ENCODE results near the gene SMTN.
A peak's percentile ranks its signal among the peaks of the same experiment; 100 is the strongest.
"Not testable (repeated sequence)": the region's sequence is repeated elsewhere in the genome, so short reads cannot be mapped to it uniquely, and the experiment has no call there.

Gene SMTN

DNA sequence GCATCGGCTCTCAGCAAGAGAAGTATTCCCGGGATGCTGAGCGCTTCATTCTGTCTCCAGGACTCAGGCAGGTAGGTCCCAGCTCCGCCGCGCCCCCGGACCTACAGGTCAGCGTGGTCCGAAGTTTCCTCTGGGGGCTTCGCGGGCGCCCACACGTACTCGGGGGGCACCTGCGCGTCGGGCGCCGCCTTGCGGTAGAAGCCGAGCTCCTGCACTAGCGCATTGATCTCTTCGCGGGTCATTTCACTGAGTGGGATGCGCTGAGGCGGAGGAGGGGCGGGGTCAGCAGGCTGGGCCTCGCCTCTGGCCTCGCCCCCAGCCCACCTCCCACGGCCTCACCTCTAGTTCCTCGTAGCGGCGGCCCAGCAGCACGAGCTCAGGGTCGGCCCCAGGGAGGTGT, 23.8 kb downstream of the SMTN start:
- DNase-seq (ENCODE audit: low read depth), result no peak

DNA sequence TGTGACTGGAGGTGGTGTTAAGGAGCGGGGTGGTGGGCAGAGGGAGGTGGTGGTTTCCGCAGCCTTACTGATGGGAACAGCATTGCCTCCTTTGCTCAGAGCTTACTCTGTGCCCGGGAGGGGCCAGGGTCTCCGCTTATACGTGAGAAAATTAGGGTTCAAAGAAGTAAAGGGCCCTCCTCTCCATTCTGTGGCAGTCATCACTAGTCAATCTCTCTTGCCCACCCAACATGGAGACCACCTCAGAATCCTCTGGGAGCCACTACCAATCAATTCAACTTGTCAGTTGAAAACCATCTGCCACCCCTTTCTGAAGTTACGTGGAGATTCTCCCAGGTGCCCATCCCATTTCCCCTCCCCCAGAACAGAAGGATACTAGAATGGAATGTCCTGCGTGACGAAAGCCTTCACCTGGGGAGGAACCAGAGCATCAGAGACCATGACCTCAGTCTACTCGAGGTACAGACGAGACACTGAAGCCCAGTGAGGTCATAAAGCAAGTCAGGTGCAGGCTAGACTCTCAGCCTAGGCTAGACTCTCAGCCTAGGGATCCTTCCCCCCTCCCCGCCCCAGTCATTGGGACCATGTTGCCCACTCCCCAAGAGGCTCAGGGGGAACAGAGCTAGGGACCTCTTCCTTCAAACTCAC, 24.3 kb downstream of the SMTN start:
- no peak for DNase-seq (ENCODE audit: low read depth)

DNA sequence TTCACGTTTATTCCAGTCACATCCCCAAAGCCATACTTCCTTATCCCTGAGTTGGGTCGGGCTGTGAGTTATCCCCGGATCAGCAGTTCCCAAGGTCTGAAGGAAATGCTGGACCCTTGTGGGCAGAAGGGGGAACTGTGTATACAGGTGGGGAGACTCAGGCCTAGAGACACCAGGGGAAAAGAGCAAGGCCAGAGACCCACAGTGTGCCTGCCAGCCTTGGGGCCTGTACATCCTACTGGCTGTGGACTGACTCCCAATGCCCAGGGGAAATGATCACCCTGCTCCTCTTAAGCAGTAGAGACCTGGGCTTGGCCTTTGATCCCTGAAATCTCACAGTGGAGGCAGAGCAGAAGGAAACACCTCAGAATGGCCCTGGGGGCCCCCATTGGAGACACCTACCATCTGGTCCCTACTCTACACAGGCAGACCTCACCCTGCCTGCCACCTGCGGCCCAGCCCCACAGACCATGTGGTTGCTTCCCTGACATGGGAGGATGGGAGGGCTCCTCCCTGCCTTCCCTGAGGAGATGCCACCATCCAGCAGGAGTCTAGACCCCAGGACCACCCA, 25.0 kb downstream of the SMTN start:
- DNase-seq (ENCODE audit: low read depth), result no peak

DNA sequence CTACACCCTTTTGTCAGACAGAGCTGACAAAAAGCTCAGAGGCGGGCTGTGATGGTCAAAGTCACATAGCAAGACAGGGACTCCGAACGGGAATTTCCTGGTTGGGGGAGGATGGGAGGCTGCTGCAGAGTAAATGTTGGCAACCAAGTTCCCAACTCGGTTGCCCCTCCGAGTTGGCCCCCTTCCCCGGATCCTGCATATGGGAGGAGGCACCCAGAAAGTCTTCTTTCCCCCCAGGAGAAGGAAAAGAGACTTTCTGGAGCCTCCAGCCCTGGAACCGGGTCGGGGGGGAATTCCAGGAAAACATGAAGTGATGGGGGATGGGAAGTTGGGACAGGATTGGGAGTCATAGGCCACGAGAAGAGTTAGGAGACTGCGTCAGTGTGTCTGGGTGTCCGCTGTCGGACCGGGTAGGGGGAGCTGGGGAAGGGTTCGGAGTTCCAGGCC, 25.6 kb downstream of the SMTN start:
- DNase-seq (ENCODE audit: low read depth), result no peak

DNA sequence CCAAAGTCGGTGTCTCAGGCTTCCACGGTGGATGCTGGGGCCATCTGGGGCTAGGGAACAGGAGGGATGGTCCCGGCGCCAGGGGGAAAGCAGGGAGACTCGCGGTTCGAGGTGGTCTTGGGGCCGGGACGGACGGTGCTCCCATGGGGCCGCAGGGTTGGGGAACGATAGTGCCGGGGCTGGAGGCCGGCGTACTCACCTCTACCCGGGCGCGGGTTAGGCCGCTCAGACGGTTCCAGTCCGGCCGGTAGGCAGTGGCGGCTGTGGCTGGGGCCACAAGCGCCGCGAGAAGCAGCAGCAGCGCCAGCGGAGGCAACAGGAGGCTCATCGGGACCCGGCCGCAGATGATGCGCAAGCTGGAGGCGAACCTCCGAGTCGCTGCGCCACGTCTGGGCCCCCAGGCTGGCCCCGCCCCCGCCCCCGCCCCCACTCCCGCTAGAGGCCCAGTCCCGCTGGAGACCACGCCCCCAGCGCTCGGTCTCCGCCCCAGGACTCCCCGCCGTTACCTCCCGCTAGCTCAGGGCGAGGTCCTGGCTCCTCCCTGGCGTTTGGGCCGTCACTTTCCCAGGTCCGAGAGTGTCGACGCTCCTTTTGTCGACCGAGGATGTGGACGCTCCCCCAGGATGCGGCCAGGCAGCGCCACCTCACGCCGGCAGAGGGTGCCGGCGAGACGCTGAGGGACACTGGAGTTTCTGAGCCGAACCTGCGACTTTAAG, 26.2 kb downstream of the SMTN start, which contains the start of gene SELENOM:
SELENOM (minus strand) TSS at position 391 of the 716 bp plus-strand sequence; CDS start at position 328, 63 bp downstream.
- DNase-seq (ENCODE audit: low read depth), result peak; percentile 88

DNA sequence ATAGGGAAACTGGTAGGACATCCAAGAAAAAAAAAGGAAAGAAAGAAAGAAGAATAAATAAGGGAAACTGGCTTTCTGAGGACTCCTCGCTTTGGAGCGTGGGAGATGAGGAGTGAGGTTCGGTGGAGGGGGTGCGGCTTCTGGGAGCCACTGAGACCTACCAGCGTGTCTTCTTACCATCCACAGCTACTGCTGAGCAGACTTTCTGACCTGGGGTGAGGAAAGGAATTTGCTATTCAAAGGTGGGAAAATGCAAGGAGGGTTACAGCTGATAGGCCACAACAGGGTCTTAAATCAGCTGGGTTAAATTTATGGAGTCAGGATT, 26.7 kb downstream of the SMTN start:
- no peak for DNase-seq (ENCODE audit: low read depth)

DNA sequence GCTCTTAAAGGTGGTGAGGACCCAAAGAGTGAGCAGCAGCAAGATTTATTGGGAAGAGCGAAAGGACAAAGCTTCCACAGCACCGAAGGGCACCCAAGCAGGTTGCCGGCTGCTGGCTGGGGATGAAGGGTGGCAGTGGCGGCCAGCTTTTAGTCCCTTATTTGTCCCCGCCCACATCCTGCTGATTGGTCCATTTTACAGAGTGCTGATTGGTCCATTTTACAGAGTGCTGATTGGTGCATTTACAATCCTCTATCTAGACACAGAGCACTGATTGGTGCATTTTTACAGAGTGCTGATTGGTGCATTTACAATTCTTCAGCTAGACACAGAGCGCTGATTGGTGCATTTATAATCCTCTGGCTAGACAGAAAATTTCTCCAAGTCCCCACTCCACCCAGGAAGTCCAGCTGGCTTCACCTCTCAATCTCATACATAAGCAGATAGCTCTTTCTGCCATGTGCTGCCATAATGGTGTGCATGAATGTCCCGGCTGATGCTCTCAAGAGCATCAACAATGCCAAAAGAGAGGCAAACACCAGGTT, 31.5 kb downstream of the SMTN start:
- not testable (repeated sequence) for DNase-seq (ENCODE audit: low read depth)

DNA sequence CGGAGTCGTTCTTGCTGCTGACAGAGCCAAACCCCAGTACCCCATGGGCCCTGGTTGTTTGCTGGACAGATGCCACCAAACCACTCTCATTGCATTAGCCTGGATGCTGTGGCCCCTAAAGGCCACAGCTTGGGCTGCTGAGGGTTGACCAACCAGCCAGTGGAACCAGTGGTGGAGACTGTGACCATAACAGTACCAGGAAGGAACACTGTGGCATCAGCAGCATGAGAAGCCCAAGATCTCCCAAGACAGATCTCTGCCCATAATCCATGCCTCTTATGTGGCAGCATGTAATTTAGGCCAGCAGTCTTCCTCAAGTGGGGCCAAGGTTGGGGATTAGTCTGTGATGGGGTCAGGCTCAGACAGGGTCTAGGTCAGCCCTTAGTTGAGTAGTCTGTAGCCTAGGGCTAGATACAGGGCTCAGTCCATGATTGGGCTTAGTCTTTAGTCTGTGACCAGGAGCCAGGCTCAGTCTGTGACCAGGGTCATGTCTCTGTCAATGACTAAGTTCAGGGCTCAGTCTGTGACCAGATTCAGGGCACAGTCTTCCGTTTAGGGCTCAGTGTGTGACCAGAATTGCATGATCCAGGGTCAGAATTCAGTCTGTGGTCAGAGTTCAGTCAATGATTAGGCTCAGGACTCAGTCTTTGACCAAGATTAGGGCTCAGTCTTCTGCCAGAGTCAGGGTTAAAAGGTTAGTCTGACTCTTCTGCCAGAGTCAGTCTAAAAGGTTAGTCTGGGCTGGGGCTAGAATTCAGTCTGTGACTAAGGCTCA, 37.1 kb downstream of the SMTN start:
- no peak for DNase-seq (ENCODE audit: low read depth)

DNA sequence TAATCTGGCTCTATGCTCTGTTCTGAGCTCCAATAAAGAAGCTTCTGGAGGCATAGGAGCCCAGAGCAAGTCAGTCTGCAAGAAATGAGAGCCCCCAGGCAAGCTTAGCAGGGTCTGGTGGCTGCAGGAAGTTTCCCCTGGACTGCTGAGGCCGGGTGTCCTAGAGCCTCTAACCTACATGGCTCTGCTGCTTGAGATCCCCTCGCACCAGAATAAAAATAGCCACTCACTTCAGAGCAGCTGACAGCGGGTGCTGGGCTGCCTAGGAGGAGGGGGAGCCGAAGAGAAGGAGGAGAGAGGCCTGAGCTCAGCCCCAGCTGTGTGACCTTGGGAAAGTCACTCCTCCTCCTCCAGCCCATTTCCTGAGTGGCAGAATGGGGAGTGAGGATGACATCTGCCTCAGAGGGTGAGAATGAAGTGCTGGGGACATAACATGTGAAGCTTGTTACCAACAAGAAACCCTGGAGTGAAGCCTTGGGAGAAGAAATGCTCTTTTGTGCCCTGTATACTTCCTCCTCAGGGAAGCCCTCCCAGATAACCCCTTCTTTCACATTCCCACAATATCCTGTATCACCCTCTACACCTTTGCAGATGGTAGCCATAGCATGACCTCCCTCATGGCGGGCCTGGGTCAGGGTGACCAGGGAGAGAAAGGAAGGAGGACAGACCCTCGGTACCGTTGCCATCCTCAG, 38.1 kb downstream of the SMTN start:
- no peak for DNase-seq (ENCODE audit: low read depth)

DNA sequence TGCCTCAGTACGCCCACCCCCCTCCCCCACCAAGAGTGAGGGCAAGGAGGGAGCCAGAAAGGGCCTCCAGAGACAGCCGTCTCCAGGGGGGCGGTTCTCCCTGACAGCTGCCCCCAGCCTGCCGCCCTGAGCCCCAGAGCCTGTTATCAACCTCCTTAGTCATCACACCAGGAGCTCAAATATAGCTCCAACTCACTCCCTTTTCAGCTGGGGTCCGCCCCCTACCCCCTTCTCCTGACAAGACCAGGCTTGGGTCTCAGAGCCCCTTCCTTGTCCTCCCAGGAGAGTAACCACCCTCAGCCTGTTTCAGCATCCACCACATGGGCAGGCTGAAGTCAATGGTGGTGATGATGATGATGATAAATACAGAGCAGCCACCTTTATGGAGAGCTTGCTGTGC, 39.1 kb downstream of the SMTN start:
- DNase-seq (ENCODE audit: low read depth), result no peak

DNA sequence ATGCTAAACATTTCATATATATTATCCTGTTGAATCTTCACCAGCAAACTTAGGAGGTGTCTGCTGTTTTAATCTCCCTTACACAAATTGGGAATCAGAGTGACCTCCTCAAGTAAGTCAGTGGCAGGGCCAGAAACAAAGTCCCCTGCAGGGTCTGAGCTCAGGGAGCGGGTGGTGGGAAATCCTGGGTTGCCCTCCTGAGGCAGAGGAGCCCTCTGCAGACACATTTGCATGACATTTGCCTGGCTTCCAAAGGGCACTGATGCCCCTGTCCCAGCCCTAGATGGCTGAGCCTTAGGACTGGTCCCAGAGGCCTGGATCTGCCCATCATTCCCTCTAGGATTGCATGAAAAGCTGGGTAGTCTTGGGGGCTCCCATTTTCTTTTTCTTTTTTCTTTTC, 39.5 kb downstream of the SMTN start:
- no peak for DNase-seq (ENCODE audit: low read depth)

DNA sequence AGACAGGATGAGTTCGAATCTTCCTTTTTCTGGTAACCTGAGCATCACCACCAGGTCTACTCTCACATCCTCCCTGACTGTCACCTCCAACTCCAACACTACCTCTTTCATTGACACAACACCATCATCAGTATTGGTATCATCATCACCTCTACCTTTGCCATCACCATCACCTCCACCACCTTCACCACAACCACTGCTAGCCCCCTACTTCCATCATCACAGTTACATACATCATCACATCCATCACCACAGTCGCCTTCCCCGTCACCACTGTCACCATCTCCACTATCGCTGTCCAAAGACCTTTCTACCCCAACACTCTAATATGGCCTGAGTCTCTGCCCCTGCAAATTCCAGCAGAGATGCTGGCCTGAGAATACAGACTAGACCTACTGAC, 40.3 kb downstream of the SMTN start:
- no peak for DNase-seq (ENCODE audit: low read depth)

DNA sequence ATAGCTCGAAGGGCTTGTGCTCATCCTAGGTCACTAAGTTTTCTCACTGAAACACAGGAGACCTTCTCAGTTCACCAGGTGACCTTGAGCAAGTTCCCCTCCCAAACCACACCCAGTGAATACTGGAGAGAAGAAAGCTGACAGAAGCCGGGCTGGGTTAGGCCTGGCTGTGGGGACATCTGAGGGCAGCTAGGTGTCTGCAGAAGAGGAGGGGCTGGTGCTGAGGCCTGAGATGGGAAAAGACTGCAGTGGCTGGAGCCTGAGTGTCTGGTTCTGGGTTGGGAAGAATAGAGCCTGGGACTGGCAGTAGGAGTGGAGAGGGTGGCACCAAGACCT, 41.0 kb downstream of the SMTN start:
- no peak for DNase-seq (ENCODE audit: low read depth)

DNA sequence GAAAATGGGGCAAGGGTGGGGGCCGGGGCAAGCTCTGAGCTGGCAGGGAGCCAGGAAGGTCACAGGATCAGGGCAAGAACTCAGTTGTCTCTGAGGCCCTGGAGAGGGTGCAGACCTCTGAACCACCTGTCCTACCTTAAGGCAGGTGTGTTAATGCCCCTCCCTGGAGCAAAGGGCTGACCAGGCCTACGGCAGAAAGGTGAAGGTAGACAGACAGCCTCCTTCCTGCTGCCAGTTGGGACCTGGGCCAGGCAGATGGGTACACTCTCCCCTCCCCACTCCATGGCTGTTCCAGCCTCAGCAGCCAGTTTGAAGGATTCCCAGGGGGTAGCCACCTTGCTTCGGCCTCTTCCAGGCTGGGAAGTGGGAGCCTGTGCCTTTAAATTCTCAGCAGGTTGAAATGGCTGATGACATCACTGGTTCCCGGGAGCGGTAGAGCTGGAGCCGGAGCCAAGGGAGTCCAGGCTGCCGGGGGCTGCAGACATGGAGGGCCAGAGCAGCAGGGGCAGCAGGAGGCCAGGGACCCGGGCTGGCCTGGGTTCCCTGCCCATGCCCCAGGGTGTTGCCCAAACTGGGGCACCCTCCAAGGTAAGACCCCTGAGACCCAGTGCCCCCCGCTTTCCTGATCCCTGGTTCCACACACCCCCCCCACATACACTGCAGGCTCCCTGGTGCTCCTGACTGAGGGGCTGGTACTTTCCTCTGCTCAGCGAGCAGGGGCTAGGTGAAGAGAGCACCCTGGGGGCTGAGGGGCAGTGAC, 41.6 kb downstream of the SMTN start, which contains the start of gene INPP5J:
INPP5J (plus strand) TSS at position 435 of the 760 bp plus-strand sequence; CDS start at position 484, 49 bp downstream.
- no peak for DNase-seq (ENCODE audit: low read depth)

DNA sequence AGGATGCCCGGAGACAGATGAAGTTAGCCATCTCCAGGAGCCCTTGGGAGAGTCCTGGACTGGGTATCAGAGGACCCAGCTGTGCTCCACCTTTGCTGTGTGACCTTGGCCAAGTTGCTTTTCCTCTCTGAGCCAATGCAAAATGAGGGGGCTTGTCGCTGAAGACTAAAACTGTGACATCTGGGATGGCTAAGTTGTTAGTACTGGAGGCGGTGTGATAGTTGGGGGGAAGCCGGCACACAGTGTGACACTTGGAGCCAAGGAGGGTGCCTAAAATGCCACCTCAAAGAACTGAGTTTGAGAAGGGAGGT, 42.1 kb downstream of the SMTN start:
- no peak for DNase-seq (ENCODE audit: low read depth)

DNA sequence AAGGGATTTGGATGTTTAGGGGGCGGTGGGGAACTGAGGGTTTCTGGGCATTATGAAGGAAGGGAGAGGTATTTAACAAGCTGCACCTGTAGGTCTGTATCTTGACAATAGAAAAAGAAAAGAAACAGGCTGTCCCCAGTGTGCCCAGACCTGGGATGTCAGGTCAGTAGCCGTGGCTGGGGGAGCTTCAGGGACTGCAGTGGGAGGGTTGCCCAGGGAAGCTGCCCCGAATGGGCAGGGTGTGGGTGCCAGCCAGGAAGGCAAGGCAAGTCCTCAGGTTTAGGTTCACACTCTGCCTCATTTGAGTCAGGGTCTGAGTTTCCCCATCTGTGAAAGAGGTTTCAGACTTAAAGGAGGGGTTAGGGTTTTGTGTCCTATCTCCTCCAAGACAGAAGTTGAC, 43.2 kb downstream of the SMTN start:
- no peak for DNase-seq (ENCODE audit: low read depth)

DNA sequence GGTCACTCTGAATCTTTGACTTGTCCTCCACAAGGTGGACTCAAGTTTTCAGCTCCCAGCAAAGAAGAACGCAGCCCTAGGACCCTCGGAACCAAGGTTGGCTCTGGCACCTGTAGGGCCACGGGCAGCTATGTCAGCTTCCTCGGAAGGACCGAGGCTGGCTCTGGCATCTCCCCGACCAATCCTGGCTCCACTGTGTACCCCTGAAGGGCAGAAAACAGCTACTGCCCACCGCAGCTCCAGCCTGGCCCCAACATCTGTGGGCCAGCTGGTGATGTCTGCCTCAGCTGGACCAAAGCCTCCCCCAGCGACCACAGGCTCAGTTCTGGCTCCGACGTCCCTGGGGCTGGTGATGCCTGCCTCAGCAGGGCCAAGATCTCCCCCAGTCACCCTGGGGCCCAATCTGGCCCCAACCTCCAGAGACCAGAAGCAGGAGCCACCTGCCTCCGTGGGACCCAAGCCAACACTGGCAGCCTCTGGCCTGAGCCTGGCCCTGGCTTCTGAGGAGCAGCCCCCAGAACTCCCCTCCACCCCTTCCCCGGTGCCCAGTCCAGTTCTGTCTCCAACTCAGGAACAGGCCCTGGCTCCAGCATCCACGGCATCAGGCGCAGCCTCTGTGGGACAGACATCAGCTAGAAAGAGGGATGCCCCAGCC, 43.8 kb downstream of the SMTN start:
- no peak for DNase-seq (ENCODE audit: low read depth)

DNA sequence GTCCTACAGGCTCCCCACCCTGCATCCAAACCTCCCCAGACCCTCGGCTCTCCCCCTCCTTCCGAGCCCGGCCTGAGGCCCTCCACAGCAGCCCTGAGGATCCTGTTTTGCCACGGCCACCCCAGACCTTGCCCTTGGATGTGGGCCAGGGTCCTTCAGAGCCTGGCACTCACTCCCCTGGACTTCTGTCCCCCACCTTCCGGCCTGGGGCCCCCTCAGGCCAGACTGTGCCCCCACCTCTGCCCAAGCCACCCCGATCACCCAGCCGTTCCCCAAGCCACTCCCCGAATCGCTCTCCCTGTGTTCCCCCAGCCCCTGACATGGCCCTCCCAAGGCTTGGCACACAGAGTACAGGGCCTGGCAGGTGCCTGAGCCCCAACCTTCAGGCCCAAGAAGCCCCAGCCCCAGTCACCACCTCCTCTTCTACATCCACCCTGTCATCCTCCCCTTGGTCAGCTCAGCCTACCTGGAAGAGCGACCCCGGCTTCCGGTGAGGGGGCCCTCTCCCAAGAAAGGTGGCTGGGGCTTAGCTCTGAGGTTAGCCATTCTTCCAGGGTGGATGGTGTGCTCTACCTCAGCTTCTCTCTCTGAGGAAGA, 44.5 kb downstream of the SMTN start:
- no peak for DNase-seq (ENCODE audit: low read depth)

DNA sequence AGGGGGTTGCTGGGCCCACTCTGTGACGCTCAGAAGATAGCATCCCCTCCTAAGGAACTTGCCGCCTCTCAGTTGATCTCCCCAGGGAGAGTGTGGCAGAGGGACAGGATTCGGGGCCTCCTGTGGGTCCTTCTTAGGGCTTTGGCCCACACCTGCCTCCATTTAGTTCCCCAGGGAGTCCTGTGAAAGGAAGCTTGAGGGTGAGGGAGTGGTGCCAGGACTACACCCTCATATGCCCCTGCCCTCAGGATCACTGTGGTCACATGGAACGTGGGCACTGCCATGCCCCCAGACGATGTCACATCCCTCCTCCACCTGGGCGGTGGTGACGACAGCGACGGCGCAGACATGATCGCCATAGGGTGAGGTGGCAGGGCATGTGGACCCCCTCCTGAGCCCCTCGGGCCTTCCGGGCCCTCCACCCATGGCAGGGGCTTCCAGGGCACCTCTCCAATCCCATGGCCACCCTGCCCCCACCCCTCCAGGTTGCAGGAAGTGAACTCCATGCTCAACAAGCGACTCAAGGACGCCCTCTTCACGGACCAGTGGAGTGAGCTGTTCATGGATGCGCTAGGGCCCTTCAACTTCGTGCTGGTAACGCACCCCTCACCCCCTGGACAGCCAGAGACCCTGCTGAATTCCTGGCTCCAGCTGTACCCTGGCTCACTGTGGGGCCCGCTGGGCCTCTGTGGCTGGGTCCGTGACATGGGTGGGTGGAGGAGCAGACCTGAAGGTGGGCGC, 45.2 kb downstream of the SMTN start:
- DNase-seq (ENCODE audit: low read depth), result no peak

DNA sequence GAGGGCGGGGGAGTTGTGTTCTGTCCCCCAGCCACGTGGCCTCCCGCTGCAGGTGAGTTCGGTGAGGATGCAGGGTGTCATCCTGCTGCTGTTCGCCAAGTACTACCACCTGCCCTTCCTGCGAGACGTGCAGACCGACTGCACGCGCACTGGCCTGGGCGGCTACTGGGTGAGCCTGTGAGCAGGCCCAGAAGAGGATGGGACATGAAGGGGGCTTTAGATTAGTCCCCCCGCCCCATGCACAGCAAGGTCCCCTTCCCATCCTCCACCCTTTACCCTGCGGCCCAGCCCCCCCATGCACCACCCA, 45.7 kb downstream of the SMTN start:
- DNase-seq (ENCODE audit: low read depth), result no peak
